Measurements from ENCODE around the gene HNRNPR.
A peak's percentile ranks its signal among the peaks of the same experiment; 100 is the strongest.

HNRNPR gene

DNA sequence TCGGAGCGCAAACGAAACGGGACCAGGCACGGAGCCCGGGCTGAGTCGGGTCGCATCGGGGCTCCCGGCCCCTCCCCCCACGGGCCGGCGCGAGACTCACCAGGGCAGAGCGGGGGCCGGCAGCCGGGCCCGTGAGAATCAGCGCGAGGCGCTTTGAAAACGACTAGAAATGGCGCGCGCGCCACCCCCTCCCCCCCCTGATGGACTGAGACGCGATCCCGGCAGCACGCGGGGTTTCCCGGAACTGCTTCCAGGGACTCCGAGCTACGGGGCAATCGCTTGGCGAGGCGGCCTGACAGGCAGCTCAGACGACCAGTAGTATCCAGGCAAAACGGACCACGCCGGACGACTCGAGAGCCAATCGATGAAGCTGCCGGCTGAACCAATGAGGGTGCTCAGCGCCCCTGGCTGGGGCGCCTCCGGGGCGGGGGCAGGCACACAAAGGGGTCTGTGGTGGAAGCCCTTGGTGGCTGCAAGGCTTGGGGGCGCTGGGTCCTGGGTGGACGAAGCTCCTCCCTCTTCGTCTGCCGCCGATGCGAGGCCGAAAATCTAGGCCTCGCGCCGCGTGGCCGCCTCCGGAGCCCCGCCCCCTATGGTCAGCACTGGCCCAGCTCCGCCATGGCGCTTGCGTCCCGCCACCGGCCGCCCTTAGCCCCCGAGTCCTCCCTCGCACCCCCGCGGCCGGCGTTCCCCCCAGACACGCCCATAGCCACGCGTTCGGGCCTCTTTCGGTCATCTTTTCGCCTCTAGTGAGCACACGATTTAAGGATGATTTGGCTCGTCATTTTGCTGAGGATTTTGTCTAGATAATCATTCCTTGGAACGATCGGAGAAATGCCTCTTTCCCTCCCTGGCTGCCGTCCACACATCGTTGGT lies at the start of gene HNRNPR:
HNRNPR (minus strand) TSS at position 174 of the 876 bp plus-strand sequence. CDS start 3,276 bp downstream, outside the sequence.
- TF ChIP-seq, protein P1, sequence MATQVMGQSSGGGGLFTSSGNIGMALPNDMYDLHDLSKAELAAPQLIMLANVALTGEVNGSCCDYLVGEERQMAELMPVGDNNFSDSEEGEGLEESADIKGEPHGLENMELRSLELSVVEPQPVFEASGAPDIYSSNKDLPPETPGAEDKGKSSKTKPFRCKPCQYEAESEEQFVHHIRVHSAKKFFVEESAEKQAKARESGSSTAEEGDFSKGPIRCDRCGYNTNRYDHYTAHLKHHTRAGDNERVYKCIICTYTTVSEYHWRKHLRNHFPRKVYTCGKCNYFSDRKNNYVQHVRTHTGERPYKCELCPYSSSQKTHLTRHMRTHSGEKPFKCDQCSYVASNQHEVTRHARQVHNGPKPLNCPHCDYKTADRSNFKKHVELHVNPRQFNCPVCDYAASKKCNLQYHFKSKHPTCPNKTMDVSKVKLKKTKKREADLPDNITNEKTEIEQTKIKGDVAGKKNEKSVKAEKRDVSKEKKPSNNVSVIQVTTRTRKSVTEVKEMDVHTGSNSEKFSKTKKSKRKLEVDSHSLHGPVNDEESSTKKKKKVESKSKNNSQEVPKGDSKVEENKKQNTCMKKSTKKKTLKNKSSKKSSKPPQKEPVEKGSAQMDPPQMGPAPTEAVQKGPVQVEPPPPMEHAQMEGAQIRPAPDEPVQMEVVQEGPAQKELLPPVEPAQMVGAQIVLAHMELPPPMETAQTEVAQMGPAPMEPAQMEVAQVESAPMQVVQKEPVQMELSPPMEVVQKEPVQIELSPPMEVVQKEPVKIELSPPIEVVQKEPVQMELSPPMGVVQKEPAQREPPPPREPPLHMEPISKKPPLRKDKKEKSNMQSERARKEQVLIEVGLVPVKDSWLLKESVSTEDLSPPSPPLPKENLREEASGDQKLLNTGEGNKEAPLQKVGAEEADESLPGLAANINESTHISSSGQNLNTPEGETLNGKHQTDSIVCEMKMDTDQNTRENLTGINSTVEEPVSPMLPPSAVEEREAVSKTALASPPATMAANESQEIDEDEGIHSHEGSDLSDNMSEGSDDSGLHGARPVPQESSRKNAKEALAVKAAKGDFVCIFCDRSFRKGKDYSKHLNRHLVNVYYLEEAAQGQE (IDR thresholded peaks at IDR 0.05; ENCODE audit: low read depth): peak; percentile 20; the same call in 1 of the 2 replicates
- no peak for TF ChIP-seq FOXM1 (IDR thresholded peaks at IDR 0.05; ENCODE audit: borderline replicate concordance, low read depth)
- peak; percentile 89 for TF ChIP-seq YY1 (IDR thresholded peaks at IDR 0.05; ENCODE audit: low read depth)
- TF ChIP-seq NFIC (IDR thresholded peaks at IDR 0.05): no peak
- TF ChIP-seq EP300 (IDR thresholded peaks at IDR 0.05; ENCODE audit: borderline replicate concordance): peak; percentile 26; the same call in 1 of the 2 replicates
- TF ChIP-seq TEAD4 (IDR thresholded peaks at IDR 0.05): peak; percentile 42; the same call in 1 of the 2 replicates
- TF ChIP-seq EGR1 (IDR thresholded peaks at IDR 0.05): peak; percentile 36; the same call in 1 of the 2 replicates
- TF ChIP-seq TAF1 (IDR thresholded peaks at IDR 0.05; ENCODE audit: low read depth): peak; percentile 70
- TF ChIP-seq MAX (IDR thresholded peaks at IDR 0.05): peak; percentile 85
- peak; percentile 34; the same call in 1 of the 2 replicates for TF ChIP-seq TCF12 (IDR thresholded peaks at IDR 0.05; ENCODE audit: low read depth)
- TF ChIP-seq CREB1 (IDR thresholded peaks at IDR 0.05; ENCODE audit: low read depth): peak; percentile 48; the same call in 1 of the 2 replicates
- TF ChIP-seq ZBTB7A (IDR thresholded peaks at IDR 0.05; ENCODE audit: low read depth): peak; percentile 86
- TF ChIP-seq, protein P2, sequence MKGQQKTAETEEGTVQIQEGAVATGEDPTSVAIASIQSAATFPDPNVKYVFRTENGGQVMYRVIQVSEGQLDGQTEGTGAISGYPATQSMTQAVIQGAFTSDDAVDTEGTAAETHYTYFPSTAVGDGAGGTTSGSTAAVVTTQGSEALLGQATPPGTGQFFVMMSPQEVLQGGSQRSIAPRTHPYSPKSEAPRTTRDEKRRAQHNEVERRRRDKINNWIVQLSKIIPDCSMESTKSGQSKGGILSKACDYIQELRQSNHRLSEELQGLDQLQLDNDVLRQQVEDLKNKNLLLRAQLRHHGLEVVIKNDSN (IDR thresholded peaks at IDR 0.05): peak; percentile 40
- TF ChIP-seq RAD21 (IDR thresholded peaks at IDR 0.05; ENCODE audit: low read depth): no peak
- TF ChIP-seq CEBPB (IDR thresholded peaks at IDR 0.05): no peak

DNA sequence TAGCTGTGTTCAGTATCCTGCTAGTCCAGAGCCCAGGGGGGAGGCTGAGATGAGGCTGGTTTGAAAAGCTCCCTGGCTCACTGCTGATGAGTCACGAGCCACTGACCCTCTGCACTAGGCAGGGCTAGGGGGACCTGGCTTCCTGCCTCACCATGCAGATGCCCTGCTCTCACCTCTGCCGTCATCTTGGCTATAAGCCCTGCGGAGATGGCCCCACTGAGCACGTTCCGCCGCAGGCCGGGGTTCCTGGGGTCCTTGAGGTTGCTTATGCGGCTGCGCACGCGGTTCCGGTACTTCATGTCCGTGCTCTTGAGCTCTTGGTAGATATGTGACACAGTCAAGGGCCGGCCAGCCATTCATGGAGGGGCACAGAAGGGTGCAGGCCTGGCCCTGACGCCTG lies 49.6 kb upstream of the HNRNPR start:
- no peak for TF ChIP-seq EP300 (IDR thresholded peaks at IDR 0.05; ENCODE audit: borderline replicate concordance)
- TF ChIP-seq NFIC (IDR thresholded peaks at IDR 0.05): no peak

- TF ChIP-seq MAX (IDR thresholded peaks at IDR 0.05) (no peak), CEBPB (IDR thresholded peaks at IDR 0.05) (no peak), ZBTB7A (IDR thresholded peaks at IDR 0.05; ENCODE audit: low read depth) (no peak)
These were observed 48.2 kb upstream of the HNRNPR start for GRCh38 chr1:23392125-23392855.

DNA sequence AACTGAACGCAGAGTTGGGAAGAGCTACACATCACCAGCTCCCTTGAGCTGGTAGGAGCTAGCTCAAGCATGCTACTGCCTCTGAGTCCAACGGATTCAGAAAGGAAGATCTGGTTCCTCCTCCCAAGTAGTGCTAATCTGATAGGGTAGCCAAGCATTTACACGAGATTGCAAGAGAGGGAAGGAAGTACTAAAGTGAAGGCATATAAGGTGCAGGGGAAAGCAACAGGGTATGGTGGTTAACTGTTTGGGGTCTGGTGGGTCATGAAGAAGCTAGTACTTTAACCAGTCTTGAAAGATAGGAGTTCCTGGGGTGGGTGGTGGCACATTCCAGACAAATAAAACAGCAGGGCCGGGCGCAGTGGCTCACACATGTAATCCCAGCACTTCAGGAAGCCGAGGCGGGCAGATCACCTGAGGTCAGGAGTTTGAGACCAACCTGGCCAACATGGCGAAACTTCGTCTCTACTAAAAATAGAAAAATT lies 45.8 kb upstream of the HNRNPR start:
- TF ChIP-seq NFIC (IDR thresholded peaks at IDR 0.05) (no peak), TAF1 (IDR thresholded peaks at IDR 0.05; ENCODE audit: low read depth) (no peak), RAD21 (IDR thresholded peaks at IDR 0.05; ENCODE audit: low read depth) (no peak), MAX (IDR thresholded peaks at IDR 0.05) (no peak), CEBPB (IDR thresholded peaks at IDR 0.05) (no peak), YY1 (IDR thresholded peaks at IDR 0.05; ENCODE audit: low read depth) (no peak), TCF12 (IDR thresholded peaks at IDR 0.05; ENCODE audit: low read depth) (no peak), TEAD4 (IDR thresholded peaks at IDR 0.05) (no peak), ZBTB7A (IDR thresholded peaks at IDR 0.05; ENCODE audit: low read depth) (no peak), EP300 (IDR thresholded peaks at IDR 0.05; ENCODE audit: borderline replicate concordance) (no peak), CREB1 (IDR thresholded peaks at IDR 0.05; ENCODE audit: low read depth) (no peak), FOXM1 (IDR thresholded peaks at IDR 0.05; ENCODE audit: borderline replicate concordance, low read depth) (no peak)
- TF ChIP-seq, protein P1 (IDR thresholded peaks at IDR 0.05; ENCODE audit: low read depth): no peak
- TF ChIP-seq, protein P2 (IDR thresholded peaks at IDR 0.05): no peak

GRCh38 chr1:23387494-23387893 lies 43.4 kb upstream of the HNRNPR start:
- TF ChIP-seq EP300 (IDR thresholded peaks at IDR 0.05; ENCODE audit: borderline replicate concordance) (no peak), FOXM1 (IDR thresholded peaks at IDR 0.05; ENCODE audit: borderline replicate concordance, low read depth) (no peak), CEBPB (IDR thresholded peaks at IDR 0.05) (no peak), CREB1 (IDR thresholded peaks at IDR 0.05; ENCODE audit: low read depth) (no peak), RAD21 (IDR thresholded peaks at IDR 0.05; ENCODE audit: low read depth) (no peak), ZBTB7A (IDR thresholded peaks at IDR 0.05; ENCODE audit: low read depth) (no peak), YY1 (IDR thresholded peaks at IDR 0.05; ENCODE audit: low read depth) (no peak), EGR1 (IDR thresholded peaks at IDR 0.05) (no peak), MAX (IDR thresholded peaks at IDR 0.05) (no peak), TEAD4 (IDR thresholded peaks at IDR 0.05) (no peak), NFIC (IDR thresholded peaks at IDR 0.05) (no peak), TCF12 (IDR thresholded peaks at IDR 0.05; ENCODE audit: low read depth) (no peak), TAF1 (IDR thresholded peaks at IDR 0.05; ENCODE audit: low read depth) (no peak)
- TF ChIP-seq, protein P2 (IDR thresholded peaks at IDR 0.05): no peak
- TF ChIP-seq, protein P1 (IDR thresholded peaks at IDR 0.05; ENCODE audit: low read depth): no peak

All from Ishikawa (cell line).